ENCODE results near the gene CFAP99.
A peak's percentile ranks its signal among the peaks of the same experiment; 100 is the strongest.

CFAP99 gene

GRCh38 chr4:2418650-2419571, at the start of gene CFAP99:
CFAP99 (plus strand) TSS chr4:2418955.
- TF ChIP-seq, protein P1, sequence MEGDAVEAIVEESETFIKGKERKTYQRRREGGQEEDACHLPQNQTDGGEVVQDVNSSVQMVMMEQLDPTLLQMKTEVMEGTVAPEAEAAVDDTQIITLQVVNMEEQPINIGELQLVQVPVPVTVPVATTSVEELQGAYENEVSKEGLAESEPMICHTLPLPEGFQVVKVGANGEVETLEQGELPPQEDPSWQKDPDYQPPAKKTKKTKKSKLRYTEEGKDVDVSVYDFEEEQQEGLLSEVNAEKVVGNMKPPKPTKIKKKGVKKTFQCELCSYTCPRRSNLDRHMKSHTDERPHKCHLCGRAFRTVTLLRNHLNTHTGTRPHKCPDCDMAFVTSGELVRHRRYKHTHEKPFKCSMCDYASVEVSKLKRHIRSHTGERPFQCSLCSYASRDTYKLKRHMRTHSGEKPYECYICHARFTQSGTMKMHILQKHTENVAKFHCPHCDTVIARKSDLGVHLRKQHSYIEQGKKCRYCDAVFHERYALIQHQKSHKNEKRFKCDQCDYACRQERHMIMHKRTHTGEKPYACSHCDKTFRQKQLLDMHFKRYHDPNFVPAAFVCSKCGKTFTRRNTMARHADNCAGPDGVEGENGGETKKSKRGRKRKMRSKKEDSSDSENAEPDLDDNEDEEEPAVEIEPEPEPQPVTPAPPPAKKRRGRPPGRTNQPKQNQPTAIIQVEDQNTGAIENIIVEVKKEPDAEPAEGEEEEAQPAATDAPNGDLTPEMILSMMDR (IDR thresholded peaks at IDR 0.05; ENCODE audit: insufficient read depth, low read depth, low read length, missing control alignments), result peak; percentile 11
- DNase-seq (ENCODE audit: low read depth), result peak; percentile 97
- H3K4me3 ChIP-seq (ENCODE audit: low read length), result peak within 1 kb of the TSS; percentile 49

- H3K4me3 ChIP-seq (ENCODE audit: low read length), result no peak overlapping the region
- no peak for DNase-seq (ENCODE audit: low read depth)
- TF ChIP-seq, protein P1 (IDR thresholded peaks at IDR 0.05; ENCODE audit: insufficient read depth, low read depth, low read length, missing control alignments), result no peak
Measured at GRCh38 chr4:2370597-2371320, 48.0 kb upstream of the CFAP99 start.

DNA sequence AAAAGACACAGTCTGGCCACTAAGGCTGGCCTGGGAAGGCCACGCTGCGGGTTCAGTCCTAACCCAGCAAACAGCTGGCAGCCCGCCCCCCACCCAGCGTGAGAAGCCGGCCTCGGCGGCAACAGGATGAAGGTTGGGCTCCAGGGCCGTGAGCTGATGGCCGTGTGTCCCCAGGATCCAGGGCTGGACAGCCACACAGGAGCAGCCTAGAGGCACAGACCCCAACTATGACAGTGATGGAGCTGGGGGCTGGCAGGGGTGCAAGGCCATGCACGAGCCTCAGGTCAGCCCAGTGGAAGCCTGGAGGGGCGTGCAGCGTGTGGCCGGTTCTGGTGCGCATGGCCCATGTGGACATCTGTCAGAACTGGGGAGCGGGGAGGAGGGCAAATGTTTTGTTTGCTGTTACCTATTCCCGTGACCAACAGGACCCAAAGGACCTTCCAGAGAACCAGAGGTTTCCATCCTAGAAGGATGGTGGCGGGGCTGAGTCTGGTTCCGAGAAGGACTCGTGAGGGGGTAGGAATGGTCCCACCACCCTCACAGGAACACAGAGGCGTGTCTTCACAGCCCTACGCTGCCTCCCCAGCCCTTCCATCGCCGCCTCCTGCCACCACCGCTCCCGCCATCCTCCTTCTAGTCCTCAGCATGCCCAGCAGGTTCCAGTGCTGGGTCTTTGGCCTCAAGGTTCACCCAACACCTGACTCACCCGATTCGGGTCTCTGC, 46.8 kb upstream of the CFAP99 start:
- no peak for DNase-seq (ENCODE audit: low read depth)
- H3K4me3 ChIP-seq (ENCODE audit: low read length), result no peak overlapping the region
- TF ChIP-seq, protein P1 (IDR thresholded peaks at IDR 0.05; ENCODE audit: insufficient read depth, low read depth, low read length, missing control alignments), result no peak

DNA sequence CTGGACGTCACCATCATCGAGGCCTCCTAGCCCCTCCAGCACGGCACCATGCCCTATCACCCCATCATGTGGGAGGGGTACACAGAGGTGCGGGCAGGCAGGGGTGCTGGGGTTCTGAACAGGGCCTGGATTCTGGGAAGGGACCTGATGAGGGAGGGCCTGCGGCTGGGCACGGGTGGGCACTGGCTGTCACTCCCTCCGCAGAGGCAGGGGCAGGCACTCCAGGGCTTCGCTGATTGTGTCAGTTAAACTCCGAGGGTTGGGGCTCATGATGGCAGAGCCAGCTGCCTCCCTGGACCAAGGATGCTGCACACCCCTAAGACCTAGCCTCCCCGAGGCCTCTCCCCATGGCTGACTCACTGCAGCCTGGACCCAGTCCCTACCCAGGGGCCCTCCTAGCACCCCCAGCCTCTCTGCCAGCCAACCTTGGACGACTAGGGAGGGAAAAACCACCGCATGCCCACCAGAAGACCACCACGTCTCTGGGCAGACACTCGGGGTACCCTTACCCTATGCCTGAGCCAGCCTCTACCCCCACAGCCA, 46.2 kb upstream of the CFAP99 start:
- TF ChIP-seq, protein P1 (IDR thresholded peaks at IDR 0.05; ENCODE audit: insufficient read depth, low read depth, low read length, missing control alignments), result no peak
- no peak overlapping the region for H3K4me3 ChIP-seq (ENCODE audit: low read length)
- DNase-seq (ENCODE audit: low read depth), result no peak

- DNase-seq (ENCODE audit: low read depth), result no peak
- TF ChIP-seq, protein P1 (IDR thresholded peaks at IDR 0.05; ENCODE audit: insufficient read depth, low read depth, low read length, missing control alignments), result no peak
- no peak overlapping the region for H3K4me3 ChIP-seq (ENCODE audit: low read length)
Measured at GRCh38 chr4:2373532-2373931, 45.2 kb upstream of the CFAP99 start.

DNA sequence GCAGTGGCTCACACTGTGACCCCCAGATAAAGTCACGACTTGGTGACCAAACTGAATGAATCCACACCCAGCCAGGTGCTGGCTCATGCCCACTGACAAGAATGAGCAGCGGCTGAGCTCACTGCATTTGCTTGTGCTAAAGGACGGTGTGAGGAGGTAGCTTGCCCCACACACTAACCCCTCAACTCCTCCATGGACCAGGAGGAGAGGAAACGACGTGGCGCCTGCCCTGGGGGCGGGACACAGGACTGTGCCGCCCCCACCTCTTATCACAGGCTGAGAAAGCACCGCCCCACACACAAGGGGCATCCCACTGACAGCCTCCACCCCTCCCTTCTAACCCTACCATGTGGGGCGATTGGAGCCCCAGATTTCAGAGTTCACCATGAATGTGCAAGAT, 43.3 kb upstream of the CFAP99 start:
- H3K4me3 ChIP-seq (ENCODE audit: low read length), result no peak overlapping the region
- TF ChIP-seq, protein P1 (IDR thresholded peaks at IDR 0.05; ENCODE audit: insufficient read depth, low read depth, low read length, missing control alignments), result no peak
- no peak for DNase-seq (ENCODE audit: low read depth)

Data from epithelial cell of esophagus (primary cell).